ENCODE data around the gene MGAT4A.

MGAT4A gene

DNA sequence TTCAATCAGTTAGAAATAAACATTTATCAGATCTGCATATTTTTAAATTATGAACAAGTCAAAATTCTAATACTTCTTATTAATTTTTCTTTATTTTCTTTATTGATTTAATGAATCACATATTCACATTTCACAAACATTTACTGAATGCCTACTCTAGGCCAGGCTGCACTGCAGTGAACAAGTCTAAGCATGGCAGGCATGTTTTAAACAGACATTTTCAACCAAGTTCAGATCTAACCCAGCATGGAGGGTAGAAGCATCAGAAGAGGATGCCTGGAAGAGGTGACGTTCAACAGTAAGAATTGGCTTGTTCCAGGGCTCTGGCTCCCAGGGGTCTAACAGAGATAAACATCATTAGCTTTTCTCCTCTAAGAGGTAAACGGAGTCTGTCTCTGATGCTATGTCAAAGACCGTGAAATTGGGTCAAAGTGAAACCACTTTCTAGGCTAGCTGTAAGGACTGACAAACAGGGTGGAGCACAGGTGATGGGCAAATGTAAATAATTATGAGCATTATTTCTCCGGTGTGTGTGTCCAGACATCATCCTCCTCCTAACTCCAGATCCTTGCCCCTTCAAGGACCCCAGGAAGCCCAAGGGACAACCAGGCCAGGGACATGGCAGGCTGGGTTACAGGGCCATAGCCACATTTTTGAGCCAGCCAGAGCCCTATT lies 72.0 kb downstream of the MGAT4A start:
- no peak for DNase-seq
- ATAC-seq, result peak; percentile 45

DNA sequence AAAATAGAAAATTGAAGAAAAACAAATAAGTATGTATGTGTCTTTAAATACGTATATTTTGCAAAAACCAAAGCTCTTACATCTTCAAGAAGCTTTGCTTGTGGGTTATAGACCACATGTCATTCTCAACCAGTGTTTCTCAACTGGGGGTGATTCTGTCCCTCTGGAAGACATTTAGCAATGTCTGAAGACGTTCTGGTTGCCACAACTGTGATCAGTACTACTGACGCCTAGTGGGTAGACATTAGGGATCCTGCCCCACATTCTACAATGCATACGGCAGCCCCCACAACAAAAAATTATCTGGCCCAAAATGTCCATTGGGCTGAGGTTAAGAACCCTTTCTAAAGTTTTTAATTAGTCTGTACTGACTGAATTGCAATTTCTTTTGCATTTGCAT lies 74.1 kb downstream of the MGAT4A start:
- ATAC-seq, result peak; percentile 55
- no peak for DNase-seq

DNA sequence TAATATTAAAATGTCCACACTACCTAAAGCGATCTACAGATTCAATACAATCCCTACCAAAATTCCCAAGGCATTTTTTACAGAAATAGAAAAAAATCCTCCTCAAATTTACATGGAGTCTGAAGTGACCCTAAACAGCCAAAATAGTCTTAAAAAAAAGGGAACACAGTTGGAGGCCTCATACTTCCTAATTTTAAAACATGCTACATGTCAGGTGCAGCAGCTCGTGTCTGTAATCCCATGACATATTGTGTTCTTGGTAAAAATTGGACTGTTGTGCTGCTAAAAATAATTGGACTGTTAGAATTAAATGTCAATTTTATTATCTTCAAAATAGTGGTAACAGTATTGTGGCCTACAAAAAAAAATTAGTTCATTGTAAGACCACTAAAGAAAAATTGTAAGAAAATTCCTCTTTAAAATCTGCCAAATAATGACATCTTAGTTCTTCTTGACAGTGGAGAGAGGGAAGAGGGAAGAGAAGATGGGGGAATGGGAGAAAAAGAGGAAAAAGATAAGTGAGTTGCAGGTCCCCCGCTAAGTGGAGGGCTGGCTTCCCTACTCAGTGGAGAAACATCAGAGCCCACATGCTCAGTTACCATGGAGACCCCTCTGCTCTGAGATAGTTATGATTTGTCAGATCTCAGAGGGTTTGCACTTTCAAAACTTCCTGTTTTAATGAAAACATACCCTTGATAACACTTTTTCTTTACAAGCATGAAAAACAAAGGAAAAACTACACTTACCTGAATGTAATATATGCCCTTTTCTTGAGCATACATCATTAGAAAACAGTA lies 76.0 kb downstream of the MGAT4A start:
- DNase-seq (peak; percentile 42), ATAC-seq (peak; percentile 75)

DNA sequence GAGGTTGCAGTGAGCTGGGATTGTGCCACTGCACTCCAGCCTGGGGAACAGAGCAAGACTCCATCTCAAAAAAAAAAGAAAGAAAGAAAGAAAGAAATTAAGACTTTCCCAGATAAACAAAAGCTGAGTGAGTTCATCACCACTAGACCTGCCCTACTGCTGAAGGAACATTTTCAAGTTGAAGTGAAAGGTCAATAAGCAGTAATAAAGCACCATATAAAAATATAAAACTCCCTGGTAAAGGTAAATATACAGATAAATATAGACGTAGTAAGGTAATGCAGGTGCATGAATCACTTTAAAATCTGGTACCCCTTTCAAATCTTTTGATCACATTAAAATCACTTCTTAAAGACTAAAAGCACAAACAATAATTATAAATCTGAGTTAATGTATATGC lies 79.9 kb downstream of the MGAT4A start:
- DNase-seq (no peak), ATAC-seq (no peak)

DNA sequence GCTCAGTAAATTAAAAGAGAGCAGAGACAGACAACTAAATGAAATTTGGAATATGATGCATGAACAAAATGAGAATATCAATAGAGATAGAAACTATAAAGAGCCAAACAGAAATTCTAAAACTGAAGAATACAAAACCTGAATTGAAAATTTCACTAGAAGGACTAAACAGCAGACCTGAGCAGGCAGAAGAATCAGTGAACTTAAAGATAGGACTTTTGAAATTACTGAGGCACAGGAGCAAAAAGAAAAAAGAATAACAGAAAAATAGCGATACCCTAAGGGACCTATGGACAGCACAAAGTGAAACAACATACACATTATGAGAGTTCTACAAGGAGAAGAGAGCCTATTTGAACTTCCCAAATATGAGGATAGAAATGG lies 80.9 kb downstream of the MGAT4A start:
- no peak for ATAC-seq
- no peak for DNase-seq

DNA sequence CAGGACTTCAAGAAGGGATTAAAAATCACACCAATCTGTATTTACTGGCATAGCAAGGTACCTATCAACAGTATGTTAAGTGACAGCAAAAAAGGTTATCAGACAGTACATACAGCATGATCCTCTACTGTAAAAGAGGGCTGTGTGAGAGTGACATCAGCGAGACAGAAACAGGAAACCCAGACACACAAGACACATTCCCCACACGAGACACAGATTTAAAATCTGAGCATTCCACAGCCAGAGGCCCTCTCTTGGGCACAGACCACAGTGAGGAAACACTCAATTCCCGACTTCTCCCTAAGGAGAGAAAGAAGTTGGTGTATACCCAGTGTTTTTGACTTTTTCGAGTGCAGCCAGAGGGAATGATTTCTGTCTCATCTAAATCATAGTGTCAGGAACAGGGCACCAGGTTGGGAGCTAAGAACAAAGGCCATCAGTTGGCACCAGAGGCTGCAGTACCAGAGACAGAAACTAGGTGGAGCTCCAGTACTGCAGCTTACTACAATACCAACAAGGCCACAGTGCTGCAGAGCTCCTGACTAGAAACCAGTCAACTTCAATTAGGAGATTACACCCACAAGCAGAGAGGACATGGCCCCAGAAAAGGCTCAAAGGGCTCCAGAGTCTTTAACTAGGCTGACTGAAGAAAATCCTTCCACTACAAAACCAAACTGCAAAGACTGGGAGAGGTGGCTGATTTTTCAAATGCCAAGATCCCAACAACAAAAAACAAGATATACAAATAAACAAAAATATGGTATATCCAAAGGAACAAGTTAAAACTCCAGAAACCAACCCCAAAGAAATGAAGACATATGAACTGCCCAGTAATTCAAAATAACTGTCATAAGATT lies 81.6 kb downstream of the MGAT4A start:
- DNase-seq (peak; percentile 81), ATAC-seq (peak; percentile 94)

DNA sequence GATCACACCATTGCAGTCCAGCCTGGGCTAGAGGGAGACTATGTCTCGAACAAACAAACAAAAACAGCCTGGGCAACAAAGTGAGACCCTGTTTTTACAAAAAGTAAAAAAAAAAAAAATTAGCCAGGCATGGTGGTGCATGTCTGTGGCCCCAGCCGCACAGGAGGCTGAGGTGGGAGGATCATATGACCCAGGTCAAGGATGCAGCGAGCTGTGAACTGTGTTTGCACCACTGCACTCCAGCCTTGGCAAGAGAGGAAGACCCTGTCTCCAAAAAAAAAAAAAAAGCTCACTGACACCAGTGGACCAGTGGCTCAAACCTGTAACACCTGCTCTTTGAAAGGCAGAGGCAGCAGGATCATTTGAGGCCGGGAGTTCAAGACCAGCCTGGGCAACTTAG lies 82.5 kb downstream of the MGAT4A start:
- ATAC-seq, result no peak
- DNase-seq, result no peak

DNA sequence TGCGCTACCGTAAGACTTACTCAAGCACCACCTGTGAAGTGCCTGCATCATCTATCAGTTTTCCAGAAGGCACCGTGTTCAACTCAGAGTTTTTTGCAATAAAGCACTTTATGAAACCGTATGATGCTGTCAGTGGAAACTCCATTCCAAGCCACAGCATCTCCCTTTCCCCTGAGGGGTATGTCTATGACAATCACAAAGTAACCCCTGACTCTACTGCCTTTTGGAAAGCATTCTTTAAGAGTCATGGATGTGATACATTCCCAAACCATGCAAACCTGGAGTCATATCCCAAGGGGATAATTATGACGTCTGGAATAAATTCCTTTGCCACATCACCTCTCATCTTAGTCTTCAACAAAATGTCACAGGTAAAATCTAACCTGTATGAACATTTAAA lies 83.3 kb downstream of the MGAT4A start:
- no peak for ATAC-seq
- no peak for DNase-seq

DNA sequence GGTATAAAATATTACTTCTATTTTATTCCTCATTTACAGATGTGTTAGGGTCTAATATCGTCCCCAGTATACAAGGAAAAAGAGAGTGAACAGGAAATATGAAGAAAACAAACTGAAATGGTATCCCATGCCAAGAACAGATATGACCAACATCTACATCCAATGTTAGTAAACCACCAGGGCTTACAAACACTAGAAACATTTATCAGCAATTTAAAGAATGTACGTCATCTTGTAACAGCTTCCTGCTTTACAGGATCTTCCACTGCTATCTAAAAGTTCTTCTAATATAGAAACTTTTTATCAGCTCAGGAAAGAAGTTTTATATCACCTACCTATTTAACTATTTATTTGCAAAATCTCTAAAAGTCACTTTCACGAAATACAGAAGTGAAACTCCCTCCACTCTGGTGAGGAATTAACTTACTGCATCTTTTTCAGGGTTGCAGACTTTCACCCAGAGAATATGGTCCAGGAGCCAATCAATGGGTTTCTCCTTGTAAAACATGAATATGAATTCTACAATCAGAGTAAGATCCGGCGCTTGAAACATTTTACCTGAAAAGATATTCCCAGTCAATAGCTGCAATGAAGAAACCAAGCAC lies 87.3 kb downstream of the MGAT4A start:
- DNase-seq (no peak), ATAC-seq (no peak)

DNA sequence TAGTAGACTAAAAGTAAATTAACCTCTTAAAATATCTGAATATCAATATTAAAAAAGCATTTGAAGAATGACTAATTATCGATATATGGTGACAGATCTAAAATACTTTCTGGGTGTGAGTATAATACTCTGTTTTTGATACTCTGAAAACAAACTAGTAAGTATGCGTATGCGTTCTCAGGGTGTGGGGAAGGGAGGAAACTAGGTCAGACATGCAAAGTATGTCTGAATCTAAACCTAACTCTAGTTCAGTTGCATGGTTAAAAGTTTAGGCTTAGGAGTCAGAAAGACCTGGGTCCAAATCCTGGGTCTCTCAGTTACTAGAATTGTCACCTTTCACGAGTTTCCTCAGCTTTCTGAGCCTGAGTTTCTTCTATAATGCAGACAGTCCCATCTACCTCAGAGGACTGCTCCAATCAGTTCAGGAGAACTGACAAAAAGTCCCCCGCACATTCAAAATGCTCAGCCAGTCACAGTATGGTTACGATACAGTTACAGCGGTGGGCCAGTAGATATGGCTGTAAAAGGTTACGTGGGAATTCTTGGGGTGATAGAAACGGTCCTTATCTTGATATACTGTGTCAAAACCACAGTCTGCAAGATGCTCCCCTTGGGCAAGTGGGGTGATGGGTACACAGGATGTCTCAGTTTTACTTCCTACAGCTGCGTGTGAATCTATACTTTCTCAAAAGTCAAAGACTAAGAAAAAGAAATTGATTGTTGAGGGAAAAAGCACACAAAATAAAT lies 93.4 kb downstream of the MGAT4A start:
- DNase-seq, result peak; percentile 46

DNA sequence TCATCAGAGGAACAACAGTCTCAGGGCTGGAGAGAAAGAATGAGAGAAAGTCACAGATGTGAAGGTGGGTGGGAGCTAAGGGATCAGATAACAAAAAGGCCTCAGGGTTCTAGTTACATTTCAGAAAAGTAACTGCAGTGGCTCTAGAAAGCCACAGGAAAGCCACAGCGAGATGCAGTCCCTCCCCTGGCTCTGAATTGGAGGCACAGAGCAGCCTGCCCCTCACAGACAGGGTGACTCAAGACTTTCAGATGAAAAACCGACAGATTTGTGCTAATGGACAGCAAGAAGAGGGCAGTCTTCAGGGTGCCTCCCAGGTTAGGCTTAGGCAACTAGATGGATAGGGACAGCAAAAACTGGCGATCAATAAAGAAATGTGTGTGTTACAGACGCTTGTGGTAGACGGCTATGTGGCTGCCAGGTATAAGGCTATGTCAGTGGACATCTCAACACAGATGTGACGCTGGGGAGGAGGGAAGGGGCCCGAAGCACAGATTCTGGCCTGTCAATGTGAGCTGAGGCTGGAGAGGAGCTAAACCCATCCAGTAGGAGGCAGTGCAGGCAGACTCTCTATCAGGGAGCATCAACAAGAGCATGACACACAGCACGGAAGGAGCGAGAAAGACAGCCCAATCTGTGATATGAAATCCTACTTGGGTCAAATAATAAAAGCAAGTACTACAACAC lies 96.4 kb downstream of the MGAT4A start:
- peak; percentile 64 for DNase-seq
- peak; percentile 69 for ATAC-seq

More for the DNA sequence above, 93.4 kb downstream of the MGAT4A start:
- ATAC-seq, result peak; percentile 86

DNA sequence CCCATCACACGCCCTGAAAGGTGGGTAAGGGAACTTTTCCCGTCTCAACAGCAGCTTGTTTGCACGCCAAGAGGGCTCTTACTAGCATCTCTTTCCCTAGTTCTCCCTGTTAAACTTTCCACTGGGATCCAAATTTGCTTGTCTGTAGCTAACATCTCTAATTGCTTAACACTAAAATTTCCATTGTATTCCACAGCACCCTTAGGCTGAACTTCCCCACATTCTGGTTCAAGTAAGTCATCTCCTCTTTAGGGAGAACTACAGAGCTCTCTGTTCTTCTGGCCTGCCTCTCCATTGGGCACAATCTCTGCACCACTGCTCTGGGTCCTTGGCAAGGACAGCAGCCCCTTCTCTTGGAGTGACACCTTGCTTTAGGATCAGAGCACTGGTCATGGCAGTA lies 98.6 kb downstream of the MGAT4A start:
- ATAC-seq (no peak), DNase-seq (no peak)

DNA sequence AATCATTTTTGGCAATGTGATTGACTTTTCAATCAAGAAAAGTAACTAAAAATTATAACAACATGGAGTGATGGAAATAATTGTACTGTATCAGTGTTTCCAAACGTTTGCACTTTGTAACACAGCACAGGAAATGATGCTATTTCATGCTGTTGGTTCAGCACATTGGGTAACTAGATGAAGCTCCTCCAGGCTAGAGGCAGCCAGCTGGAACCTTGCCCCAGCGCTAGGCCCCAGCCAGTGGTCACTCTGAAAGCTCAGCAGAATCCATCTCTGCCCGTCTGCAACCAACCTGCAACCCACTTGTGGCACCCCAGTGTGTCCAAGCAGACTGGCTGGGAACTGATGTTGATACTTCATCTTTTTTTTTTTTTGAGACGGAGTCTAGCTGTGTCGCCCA lies 107.3 kb downstream of the MGAT4A start:
- DNase-seq, result no peak
- ATAC-seq, result peak; percentile 65

DNA sequence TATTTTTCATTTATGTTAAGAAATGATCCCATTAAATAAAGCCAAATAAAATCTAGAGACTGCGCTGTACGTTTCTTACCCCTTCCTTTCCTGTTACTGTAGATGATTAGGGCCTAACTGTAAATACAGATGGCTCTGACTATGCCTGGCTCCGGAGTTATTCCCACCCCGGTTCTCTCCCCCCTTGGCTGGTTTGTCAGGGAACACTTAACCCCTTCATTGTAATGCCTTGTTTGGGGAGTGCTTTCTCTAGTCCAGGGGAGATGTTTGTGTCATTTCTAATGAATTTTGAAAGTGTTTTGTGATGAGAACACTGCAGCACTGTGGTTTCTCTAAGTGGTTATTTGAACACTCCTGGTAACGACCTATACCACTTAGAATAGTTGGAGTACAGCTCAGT lies 113.8 kb downstream of the MGAT4A start:
- DNase-seq (no peak), ATAC-seq (no peak)

DNA sequence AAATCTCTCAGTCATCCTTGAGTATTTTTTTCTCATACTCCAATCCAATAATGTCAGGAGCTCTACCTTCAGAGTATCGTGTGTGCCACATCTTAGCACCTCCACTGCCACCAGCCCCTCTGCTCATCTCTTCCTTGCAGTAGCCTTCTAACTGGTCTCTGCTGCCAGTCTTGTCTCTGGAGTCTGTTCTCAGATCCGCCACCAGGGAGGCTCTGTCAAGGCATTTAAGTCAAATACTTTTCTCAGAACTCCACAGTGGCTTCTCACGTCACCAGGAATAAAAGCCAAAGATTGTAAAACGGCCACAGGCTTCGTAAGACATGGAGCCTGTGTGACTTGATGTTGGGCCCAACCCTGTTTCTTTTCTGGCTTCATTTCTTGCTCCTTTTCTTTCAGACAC lies 115.5 kb downstream of the MGAT4A start:
- ATAC-seq (no peak), DNase-seq (no peak)

DNA sequence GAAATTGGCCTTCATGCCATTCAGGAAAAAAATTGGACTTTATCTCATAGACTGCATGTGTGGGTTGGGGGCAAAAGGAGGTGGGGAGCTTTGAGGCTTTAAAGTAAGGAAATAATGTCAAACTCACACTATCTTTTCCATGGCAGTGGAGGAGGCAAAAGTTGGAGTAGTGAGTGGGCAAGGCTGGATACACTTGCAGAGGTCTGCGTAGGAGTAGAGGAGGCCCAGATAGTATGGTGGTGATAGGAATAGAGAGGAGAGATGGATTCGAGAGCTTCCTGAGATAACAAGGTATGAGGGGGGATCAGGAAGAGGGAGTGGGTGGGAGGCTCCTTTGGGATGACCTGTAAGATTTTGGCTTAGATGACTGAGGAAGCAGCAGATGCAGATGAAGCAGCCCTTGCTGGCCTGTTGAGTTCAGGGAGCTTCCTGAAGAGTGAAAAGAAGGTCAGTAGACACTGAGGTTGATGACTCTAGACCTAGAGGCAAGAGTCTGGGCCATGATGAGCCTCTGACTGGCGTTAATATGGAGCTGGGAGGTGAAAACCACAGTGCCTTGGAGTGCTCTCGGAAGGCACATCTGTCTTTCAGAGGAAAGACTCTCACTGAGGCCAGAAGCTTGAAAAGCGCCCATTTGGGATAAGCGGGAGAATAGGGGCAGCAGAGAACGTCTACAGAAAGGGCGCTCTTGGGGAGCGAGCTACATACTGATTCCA lies 116.8 kb downstream of the MGAT4A start:
- DNase-seq (no peak), ATAC-seq (no peak)

DNA sequence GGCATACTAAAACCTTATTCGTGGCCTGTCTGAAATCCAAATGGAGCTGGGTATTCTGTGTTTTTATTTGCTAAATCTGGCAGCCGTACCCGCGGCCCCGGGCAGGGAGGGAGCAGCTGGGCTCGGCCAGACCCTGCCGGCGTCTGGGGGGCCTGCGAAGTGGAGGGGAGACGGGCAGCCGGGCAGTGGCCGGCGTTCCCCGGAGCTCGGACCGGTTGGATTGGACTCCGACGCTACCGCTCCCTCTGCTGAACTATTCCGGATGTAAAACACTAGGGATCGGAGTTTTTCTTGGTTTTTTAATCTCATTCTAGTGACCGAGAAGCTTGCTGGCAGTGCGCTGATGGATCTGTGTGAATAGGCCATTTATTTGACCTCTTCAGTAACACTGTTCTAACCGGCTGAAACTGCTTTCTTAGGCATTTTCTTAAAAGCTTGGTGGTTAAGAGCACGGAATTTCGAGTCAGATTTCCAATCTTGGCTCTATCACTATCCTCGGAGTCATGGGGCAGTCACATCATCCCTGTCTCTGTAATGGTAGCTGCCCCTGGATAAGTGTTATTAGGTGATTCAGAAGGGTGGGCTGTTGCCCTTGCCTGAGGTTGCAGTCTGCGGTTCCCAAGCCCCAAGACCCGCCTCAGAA lies 121.8 kb downstream of the MGAT4A start:
- DNase-seq, result no peak
- no peak for ATAC-seq

DNA sequence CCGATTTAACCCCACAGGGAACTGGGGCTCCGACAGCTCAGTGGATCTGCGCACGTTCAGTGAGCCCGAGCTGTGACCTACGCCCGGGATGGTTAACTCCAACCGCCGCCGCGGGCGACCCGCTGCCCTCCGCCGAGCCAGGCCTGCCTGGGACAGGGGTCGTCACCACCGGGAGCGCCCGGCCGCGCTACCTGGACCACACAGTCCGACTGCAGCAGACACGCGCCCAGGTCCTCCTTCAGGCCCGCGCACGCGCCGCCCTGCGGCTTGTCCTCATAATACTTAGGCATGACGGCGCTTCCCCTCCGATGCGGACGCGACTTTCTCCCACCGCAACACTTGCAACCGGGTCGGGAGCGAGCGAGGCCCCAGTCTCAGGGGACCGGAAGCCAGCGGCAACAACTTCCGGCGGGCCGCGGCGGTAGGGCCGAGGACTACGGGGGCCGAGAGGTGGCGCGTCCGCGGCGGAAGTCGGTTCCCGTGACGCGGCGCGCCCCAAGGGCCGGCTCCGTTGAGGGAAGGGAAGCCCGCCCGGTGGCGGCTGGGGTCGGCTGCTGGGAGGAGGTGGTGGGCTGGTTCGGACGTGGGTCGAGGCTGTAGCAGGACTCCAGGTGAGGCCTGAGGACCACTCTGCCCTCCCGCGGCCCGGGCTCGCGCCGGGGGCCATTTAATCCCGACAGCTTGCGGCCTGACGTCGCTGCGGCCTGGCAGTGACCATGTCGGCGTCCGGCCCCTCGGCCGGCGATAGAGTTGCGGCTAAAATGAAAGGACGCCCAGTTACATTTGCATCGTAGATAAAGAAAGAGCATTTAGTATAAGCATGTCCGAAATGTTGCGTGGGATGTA lies 122.6 kb downstream of the MGAT4A start, which contains the start of the genes COA5 and UNC50:
Gene COA5, minus strand, starts transcription at position 397 of the 846 bp plus-strand sequence. Its CDS starts 107 bp downstream, at position 290.
Gene UNC50, plus strand, starts transcription at position 474 of the 846 bp plus-strand sequence. CDS start 1,171 bp downstream, outside the sequence.
- DNase-seq (peak; percentile 95), ATAC-seq (peak; percentile 93)

DNA sequence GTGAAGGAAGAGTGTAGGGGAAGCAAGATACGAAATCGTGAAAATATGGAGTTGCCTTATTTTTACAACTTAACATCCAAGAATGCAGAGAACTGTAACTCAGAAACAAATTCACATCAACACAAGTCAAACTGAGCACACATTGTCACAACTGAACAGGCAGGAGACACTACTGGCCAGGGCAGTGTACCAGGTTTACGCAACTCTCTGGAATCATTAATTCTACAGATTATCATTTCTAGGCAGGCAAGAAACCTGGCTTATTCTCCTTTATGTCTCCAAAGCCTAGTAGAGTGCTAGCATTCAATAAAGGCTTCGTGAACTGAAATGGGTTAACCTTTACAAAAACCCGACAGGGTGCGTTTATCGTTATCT lies 123.2 kb downstream of the MGAT4A start:
- ATAC-seq (no peak), DNase-seq (no peak)
